AG09319 (cell line): ENCODE results near the gene COX7A2.

Source experiments
- DNase-seq: peaks from one replicate; pipeline ENCODE4 v3.0.0-alpha.2; 2010; ENCODE audit warnings: low read depth; ENCODE audit errors: extremely low read depth
- CTCF ChIP-seq: IDR thresholded peaks from 2 replicates; pipeline ENCODE4 v1.5.1; 2011; ENCODE audit warnings: low read depth, mild to moderate bottlenecking, inconsistent platforms, low read length, moderate library complexity

The COX7A2 gene

GRCh38 chr6:75202676-75203131 lies 40.9 kb downstream of the COX7A2 start:
- TF ChIP-seq CTCF: no peak
- no peak for DNase-seq

- TF ChIP-seq CTCF: peak; percentile 8
- no peak for DNase-seq
Measured at GRCh38 chr6:75201901-75202672, 41.5 kb downstream of the COX7A2 start.

GRCh38 chr6:75201021-75201420 lies 42.6 kb downstream of the COX7A2 start:
- no peak for DNase-seq
- TF ChIP-seq CTCF: no peak

- TF ChIP-seq CTCF: no peak
- no peak for DNase-seq
Measured at GRCh38 chr6:75199889-75200288, 43.7 kb downstream of the COX7A2 start.

- no peak for DNase-seq
- TF ChIP-seq CTCF: no peak
Measured at GRCh38 chr6:75196081-75196687, 47.4 kb downstream of the COX7A2 start.

GRCh38 chr6:75188221-75188925 lies 55.2 kb downstream of the COX7A2 start:
- TF ChIP-seq CTCF: no peak
- no peak for DNase-seq
